Parathyroid adenoma (tissue), 2 donors: Measurements from ENCODE around the gene ANGPT4.
"Not testable (repeated sequence)": the region's sequence is repeated elsewhere in the genome, so short reads cannot be mapped to it uniquely, and the experiment has no call there.

ENCODE experiments used
- H2AFZ ChIP-seq: fragments of 300-600 bp; sonication (generic); one replicate; pipeline ENCODE4 v1.7.0; 2017; ENCODE audit warnings: antibody characterized with exemption, mild to moderate bottlenecking
- H3K27ac ChIP-seq: fragments of 300-600 bp; sonication (generic); one replicate; pipeline ENCODE4 v1.7.0; 2017
- H3K27me3 ChIP-seq: fragments of 300-600 bp; sonication (generic); one replicate; pipeline ENCODE4 v1.7.0; 2017; ENCODE audit warnings: low read length; ENCODE audit not compliant: control insufficient read depth, insufficient read depth
- H3K36me3 ChIP-seq: fragments of 300-600 bp; sonication (generic); one replicate; pipeline ENCODE4 v1.7.0; 2017; ENCODE audit warnings: low read length; ENCODE audit not compliant: control insufficient read depth, insufficient read depth
- H3K4me1 ChIP-seq: fragments of 300-600 bp; sonication (generic); one replicate; pipeline ENCODE4 v1.7.0; 2017; ENCODE audit warnings: control low read depth
- H3K4me2 ChIP-seq: fragments of 300-600 bp; sonication (generic); one replicate; pipeline ENCODE4 v1.7.0; 2017; ENCODE audit warnings: low read length
- H3K4me3 ChIP-seq: fragments of 300-600 bp; sonication (generic); one replicate; pipeline ENCODE4 v1.7.0; 2017; ENCODE audit warnings: low read depth, low read length
- H3K79me2 ChIP-seq: fragments of 300-600 bp; sonication (generic); one replicate; pipeline ENCODE4 v1.7.0; 2017; ENCODE audit warnings: control low read depth
- H3K9ac ChIP-seq: fragments of 300-600 bp; sonication (generic); one replicate; pipeline ENCODE4 v1.7.0; 2017; ENCODE audit warnings: mild to moderate bottlenecking
- H3K9me3 ChIP-seq: fragments of 300-600 bp; sonication (generic); one replicate; pipeline ENCODE4 v1.7.0; 2017; ENCODE audit warnings: low read length; ENCODE audit not compliant: control insufficient read depth
- CTCF ChIP-seq: fragments of 300-600 bp; sonication (generic); IDR thresholded peaks from one replicate; pipeline ENCODE4 v1.7.0; 2017; ENCODE audit warnings: antibody characterized with exemption, mild to moderate bottlenecking
- donor health status: primary hyperparathyroidism.

ANGPT4 gene

GRCh38 chr20:856361-856775 is 59.8 kb downstream of the ANGPT4 start:
- no peaks in the 10 kb centered on the region for H3K9me3 ChIP-seq
- H3K79me2 ChIP-seq, result no peaks in the 10 kb centered on the region
- no peaks in the 10 kb centered on the region for H3K27me3 ChIP-seq
- H3K36me3 ChIP-seq, result no peaks in the 10 kb centered on the region
- no peak overlapping the region for H3K4me2 ChIP-seq
- no peak overlapping the region for H2AFZ ChIP-seq
- no peak overlapping the region for H3K27ac ChIP-seq
- H3K9ac ChIP-seq, result no peak overlapping the region
- TF ChIP-seq CTCF, result no peak
- no peak overlapping the region for H3K4me3 ChIP-seq
- H3K4me1 ChIP-seq, result peaks cover 7% of the 10 kb centered on the region

GRCh38 chr20:855466-856360 is 60.4 kb downstream of the ANGPT4 start:
- TF ChIP-seq CTCF, result no peak
- Histone ChIP-seq H2AFZ (no peak overlapping the region), H3K36me3 (no peaks in the 10 kb centered on the region), H3K4me1 (peaks cover 7% of the 10 kb centered on the region), H3K27ac (no peak overlapping the region), H3K27me3 (no peaks in the 10 kb centered on the region), H3K4me2 (no peak overlapping the region), H3K9me3 (no peaks in the 10 kb centered on the region), H3K79me2 (no peaks in the 10 kb centered on the region), H3K4me3 (no peak overlapping the region), H3K9ac (no peak overlapping the region)

- peaks cover 4% of the 10 kb centered on the region for H3K4me1 ChIP-seq
- H3K4me2 ChIP-seq, result no peak overlapping the region
- H3K4me3 ChIP-seq, result no peak overlapping the region
- H3K27ac ChIP-seq, result no peak overlapping the region
- H3K9ac ChIP-seq, result no peak overlapping the region
- no peaks in the 10 kb centered on the region for H3K27me3 ChIP-seq
- no peaks in the 10 kb centered on the region for H3K36me3 ChIP-seq
- no peaks in the 10 kb centered on the region for H3K9me3 ChIP-seq
- no peaks in the 10 kb centered on the region for H3K79me2 ChIP-seq
- no peak overlapping the region for H2AFZ ChIP-seq
- no peak for TF ChIP-seq CTCF
Observed at GRCh38 chr20:854601-855000, 61.5 kb downstream of the ANGPT4 start.

- Histone ChIP-seq H3K36me3 (no peaks in the 10 kb centered on the region), H3K4me2 (no peak overlapping the region), H3K4me1 (peaks cover 2% of the 10 kb centered on the region), H3K27me3 (no peaks in the 10 kb centered on the region), H3K27ac (no peak overlapping the region), H3K9ac (no peak overlapping the region), H3K4me3 (no peak overlapping the region), H2AFZ (no peak overlapping the region), H3K9me3 (no peaks in the 10 kb centered on the region), H3K79me2 (no peaks in the 10 kb centered on the region)
- no peak for TF ChIP-seq CTCF
Observed at GRCh38 chr20:853406-853996, 62.6 kb downstream of the ANGPT4 start.

- not testable (repeated sequence) for H3K9me3 ChIP-seq, H3K27ac ChIP-seq, H3K4me2 ChIP-seq, H3K4me3 ChIP-seq, H2AFZ ChIP-seq, H3K9ac ChIP-seq, H3K79me2 ChIP-seq, H3K36me3 ChIP-seq, H3K27me3 ChIP-seq
- H3K4me1 ChIP-seq, result peaks cover 10% of the 10 kb centered on the region
Observed at GRCh38 chr20:848731-849130, 67.4 kb downstream of the ANGPT4 start.
